ENCODE data around the gene SLC10A4.

SLC10A4 gene

DNA sequence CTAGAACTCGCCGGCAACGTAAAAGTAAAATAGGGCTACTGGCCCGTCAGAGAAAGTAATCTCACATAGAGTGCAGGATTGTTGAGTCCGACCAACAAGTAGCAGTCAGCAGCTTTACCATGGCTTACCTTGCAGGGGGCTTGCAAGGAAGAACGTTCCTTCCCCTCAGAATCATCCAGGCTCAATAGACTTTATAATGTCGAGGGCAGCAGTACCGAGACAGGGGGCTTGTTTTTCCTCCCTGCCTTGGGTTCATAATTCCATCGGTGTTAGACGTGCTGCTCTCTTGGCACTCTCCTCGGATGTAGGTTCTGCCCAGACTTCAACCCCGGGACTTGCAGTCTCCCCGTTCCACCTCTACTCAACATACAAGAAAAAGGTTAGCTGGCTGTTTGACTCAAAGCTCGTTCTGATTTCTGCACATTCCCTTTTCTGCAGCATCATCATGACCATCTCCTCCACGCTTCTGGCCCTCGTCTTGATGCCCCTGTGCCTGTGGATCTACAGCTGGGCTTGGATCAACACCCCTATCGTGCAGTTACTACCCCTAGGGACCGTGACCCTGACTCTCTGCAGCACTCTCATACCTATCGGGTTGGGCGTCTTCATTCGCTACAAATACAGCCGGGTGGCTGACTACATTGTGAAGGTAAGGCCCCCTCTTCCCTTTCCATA is 1.5 kb downstream of the SLC10A4 start:
- in situ Hi-C loops (cut with MboI; ENCODE audit: low sequenced_read_pairs), result no loop called here

DNA sequence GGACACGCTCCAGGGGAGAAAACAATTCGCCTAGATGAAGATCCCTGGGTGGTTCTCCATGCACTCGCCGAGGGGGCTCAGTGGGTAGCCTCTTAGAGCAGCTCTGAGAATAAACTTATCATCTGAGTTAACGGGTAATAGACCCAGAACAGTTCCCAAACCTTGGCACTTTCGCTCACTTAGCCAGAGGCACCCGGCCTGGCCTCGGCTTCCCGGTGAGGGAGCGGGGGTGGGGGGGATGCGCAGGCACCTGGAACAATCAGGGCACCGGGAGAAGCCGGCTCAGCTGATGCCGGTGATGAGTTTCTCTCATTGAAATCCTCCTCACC is 6.5 kb downstream of the SLC10A4 start:
- in situ Hi-C loops (cut with MboI; ENCODE audit: low sequenced_read_pairs), result no loop called here

DNA sequence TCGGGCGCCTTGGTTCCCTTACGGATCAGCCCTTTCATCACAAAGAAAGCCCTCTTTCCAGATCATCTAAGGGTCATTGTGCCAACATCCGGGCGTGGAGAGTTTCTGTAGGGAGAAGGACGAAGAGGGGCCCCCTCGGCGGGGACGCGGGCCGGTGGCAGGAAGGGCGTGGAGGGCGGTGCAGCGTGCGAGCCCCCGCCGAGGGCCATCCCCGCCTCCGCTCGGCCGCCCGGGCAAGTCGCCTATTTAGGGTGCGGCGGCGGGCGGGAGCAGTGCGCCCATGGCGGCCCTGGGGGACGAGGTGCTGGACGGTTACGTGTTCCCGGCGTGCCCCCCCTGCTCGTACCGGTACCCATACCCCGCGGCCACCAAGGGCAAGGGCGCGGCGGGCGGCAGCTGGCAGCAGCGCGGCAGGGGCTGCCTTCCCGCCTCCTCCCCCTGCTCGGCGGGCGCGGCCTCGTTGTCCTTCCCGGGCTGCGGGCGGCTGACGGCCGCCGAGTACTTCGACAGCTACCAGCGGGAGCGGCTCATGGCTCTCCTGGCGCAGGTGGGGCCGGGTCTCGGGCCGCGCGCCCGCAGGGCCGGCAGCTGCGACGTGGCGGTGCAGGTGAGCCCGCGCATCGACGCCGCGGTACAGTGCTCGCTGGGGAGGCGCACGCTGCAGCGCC is 7.0 kb downstream of the SLC10A4 start, which contains the start of gene ZAR1:
Gene ZAR1 (plus strand): TSS at position 241 of the 668 bp plus-strand sequence. CDS start 40 bp downstream, at position 281.
- in situ Hi-C loops (cut with MboI; ENCODE audit: low sequenced_read_pairs), result no loop called here

DNA sequence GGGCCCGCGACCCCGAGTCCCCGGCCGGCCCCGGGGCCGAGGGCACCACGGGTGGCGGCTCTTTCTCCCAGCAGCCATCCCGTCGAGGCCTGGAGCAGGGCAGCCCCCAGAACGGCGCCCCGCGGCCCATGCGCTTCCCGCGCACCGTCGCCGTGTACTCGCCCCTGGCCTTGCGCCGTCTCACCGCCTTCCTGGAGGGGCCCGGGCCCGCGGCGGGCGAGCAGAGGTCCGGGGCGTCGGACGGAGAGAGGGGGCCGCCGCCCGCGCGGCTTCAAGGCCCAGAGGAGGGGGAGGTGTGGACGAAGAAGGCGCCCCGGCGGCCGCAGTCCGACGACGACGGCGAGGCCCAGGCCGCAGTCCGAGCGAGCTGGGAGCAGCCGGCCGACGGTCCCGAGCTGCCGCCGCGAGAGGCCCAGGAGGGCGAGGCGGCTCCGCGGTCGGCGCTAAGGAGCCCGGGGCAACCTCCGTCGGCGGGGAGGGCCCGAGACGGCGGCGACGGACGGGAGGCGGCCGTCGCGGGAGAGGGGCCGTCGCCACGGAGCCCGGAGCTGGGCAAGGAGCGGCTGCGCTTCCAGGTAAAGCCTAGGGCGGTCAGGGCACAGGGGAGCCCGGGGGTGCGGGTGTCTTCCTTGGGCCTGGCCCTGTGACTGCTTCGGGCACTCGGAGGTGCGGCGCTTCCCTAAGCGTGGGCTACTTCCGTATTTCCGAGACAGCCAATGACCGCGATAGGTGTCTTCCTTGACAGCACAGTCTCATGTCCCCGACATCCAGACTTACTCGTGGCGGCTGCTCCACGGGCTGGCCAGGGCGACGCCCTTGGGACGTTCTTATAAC is 7.8 kb downstream of the SLC10A4 start:
- in situ Hi-C loops (cut with MboI; ENCODE audit: low sequenced_read_pairs), result no loop called here

DNA sequence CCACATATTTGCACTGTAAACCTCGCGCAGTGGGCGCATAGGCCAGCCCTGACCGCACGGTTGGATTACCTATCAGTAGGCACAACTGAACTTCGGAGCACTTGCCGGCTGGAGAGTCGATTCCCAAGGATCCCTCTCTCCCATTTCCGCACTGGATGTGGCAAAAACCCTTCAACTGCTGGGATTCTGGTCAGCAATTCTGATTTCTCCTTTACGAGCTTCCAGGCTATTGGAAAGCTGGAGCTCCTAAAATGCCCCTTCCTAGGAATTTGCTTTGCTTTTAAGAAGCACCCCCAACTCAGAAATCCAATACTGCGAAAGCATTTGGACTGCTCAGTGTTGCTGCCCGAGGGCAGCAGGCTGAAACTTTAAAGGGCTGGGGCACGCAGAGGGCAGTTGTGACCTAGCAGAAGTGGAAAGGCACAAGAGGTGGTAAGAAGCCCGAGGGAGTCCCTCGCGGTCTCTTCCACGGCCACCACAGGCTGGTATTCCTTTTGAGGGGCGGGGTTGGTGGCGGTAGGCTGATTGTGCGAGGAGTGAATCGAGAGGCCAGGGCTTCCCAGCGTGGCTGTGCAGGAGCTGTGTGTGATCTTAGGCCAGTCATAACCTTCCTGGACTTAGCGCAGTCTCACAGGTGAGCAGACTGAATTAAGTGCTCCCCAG is 8.5 kb downstream of the SLC10A4 start:
- in situ Hi-C loops (cut with MboI; ENCODE audit: low sequenced_read_pairs), result no loop called here

DNA sequence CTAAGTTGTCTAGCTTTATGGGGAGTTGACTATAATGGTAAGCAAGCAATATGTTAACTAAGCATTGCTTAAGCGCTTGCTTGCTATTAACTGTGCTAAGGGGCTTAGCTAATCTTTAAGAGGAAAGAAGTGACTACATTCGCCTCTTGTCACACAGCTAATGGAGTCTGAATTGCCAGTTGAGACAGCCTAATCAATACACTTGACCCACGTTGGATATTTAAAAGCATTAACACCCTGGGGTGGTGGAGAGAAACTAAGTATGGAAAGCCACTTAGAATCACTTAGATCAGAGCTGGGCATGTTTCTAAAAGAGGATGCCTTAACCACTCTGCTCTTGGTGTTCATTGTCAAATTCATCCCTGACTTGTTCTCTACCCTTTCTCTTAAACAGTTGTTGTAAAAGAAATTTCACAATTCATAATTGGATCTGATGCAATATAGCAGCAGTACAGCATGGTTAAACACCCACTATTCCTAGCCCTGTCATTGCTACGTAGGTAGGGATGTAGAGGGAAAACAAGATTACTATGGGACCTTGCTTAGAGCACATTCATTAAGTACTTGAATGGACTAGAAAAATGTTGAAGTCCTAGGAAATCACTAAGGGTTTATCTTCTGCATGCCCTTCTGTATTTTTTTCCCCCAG is 10.4 kb downstream of the SLC10A4 start:
- in situ Hi-C loops (cut with MboI; ENCODE audit: low sequenced_read_pairs), result no loop called here

DNA sequence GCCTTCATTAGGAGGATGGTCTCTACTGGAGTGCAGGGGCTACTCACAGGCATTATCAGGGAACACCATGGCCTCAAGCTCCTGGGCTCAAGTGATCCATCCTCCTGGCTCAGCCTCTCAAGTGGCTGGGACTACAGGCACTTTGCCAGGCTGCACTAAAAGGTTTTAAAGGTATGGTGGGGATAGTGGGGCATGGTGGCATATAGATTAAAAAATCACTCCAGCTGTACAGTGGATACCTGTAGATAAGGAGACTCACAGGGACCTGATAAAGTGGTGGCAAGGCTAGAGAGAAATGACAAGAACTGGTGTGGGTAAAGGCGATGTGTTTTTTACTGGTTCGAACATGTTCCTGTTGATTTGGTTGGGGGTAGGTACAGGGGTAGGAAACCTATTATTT is 12.8 kb downstream of the SLC10A4 start:
- in situ Hi-C loops (cut with MboI; ENCODE audit: low sequenced_read_pairs), result no loop called here

DNA sequence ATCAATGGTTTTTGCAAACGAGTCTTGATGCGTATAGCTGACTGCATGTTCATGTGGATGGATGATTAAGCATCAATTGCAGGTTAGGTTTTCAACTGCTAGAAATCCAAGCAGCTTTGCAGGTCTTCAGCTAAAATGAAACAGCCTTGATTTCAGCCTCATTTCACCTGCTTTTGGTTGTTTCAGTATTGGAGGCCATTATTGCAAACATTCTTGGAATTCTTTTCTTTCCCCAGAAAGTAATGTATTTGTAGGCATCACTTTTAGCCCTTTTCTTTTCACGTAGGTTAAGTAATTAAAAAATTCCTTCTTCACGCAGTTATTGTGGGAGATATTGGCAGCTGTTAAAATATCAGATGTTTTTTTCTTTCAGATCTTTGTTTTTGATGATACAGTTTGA is 15.8 kb downstream of the SLC10A4 start:
- in situ Hi-C loops (cut with MboI; ENCODE audit: low sequenced_read_pairs), result no loop called here

DNA sequence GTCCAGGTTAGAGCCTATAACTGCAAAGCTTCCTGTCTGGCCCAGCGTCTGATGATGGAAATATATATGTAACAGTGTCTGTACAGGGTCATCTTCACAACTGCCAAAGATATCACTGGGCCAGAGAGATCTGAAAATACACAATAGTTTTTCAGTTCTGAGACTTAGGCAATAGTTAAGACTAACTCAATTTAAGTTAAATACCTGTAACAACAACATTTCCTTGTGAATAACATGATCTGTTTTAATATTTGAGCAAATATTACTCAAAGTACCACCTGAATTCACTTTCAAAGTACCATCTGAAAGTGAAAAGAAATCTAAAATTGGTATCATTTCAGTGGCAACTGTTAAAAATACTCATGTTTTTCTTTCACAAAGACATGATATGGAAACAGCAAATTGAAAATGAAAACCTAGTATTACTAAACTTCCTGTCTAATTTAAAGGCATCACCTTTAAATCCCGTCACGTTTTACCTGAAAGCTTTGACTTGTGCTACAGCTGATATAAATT is 16.5 kb downstream of the SLC10A4 start:
- in situ Hi-C loops (cut with MboI; ENCODE audit: low sequenced_read_pairs), result no loop called here

DNA sequence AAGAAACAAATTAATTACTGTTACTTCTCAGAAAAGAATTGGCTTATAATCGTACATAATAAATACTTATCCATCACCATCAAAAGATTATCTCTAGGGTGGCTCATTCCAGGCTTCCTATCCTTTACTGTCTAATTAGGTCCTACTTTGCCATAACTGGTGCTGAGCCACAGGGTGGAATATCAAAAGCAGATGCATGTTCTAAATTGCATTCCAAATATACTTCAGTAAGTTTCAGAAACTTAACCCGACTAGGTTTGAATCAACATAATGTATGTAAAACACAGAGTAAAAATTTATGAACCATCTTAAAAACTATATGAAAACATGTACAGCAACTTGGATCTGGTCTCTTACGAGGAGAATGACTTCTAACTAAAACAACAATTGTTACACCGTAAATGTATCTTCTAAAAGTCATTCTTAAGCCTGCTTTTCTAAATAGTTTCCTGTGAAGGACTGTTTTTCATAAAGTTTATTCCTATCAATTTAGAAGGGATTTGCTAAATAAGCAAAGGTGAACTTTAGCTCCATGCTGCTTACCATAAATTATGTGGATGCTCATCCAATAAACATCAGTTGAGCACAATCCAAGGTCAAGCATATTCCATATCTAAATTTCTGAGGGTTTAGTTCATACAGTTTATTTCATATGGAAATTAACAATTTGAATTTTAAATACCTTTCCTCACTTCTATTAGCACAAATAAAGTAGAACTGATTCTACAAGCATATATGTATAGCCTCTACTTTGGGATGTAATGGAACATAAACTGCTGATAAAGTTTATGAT is 20.3 kb downstream of the SLC10A4 start:
- in situ Hi-C loops (cut with MboI; ENCODE audit: low sequenced_read_pairs), result no loop called here

DNA sequence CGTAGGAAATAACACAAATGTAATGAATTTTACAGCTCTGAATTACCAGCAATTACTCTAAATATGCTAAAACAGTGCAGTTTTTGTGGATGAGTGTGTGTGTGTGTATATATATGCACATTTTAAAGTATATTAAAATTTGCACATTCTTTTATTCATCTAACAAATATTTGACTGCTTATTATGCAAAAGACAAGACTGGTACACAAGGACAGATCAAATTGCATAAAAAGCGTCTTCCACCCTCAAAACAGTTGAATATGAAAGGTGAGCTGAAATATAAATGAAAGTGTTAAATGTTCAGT is 20.8 kb downstream of the SLC10A4 start:
- in situ Hi-C loops (cut with MboI; ENCODE audit: low sequenced_read_pairs), result no loop called here

DNA sequence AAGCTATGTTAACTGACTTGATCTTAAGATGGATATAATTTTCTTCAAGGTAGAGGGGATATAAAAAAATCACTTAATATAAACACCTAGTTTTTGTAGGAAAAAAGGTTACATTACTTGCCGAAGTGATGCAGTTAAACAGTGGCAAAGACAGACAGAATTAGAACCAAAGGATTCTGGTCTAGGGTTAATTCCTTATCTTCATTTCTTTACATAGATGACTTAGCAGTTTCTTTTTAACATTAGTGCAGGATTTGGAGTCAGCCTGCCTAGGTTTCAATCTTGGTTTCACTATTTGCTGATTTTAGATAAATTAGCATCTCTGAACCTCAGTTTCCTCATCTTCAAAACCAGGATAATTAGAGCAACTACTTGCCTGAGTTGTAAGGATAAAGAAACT is 21.2 kb downstream of the SLC10A4 start:
- in situ Hi-C loops (cut with MboI; ENCODE audit: low sequenced_read_pairs), result no loop called here

DNA sequence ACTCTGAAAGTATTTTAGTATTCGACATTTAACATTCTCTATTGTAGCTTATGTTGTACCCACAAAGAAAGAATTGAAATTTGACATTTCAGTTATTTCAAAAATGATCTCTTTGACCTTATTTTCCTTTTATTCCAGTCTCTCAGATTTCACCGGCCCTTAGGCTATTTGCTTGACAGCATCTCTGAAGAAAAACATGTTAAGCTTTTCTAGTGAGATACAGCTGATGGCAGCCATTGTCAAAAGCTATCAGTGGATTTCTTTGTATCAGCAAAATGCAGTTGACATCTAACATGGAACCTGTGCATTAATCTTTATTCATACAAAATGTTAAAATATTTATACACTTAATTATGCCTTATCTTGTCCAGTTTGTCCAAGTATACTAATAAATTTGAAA is 23.6 kb downstream of the SLC10A4 start:
- in situ Hi-C loops (cut with MboI; ENCODE audit: low sequenced_read_pairs), result no loop called here

DNA sequence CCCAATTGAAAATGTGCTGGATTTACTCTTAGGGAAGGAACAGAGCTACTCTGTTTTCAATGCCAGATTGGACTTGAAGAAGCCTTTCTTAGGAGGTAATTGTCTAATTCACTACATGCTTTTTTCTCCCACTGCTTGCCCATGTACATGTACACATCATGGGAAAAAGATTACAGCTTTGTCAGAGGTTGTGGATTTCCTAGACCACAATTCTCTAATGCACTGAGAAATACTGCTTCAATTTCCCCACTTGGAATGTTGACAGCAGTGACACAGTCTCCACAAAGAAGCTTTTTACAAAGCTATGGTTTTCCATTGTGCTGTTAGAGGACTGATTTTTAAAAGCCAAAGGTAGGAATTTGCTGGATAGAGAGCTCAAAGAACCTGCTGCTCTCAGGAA is 26.4 kb downstream of the SLC10A4 start:
- in situ Hi-C loops (cut with MboI; ENCODE audit: low sequenced_read_pairs), result no loop called here

DNA sequence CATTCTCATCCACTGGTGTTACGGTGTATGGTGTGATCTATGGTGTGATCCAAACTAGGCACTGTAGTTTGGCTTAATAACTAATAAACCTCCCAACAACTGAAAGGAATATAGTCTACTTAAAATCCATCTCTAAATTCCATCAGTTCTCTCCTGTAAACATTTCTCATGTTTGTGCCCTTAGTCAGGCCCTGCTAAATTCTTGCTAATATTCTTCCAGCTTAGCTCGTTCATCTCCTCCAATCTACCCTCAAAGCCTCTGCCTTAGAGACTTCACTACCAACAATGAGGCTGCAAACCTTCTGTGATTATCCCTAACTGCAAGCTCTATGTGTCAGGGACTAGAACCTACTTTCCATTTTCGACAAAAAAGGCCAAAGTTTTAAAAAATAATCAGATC is 35.0 kb downstream of the SLC10A4 start:
- in situ Hi-C loops (cut with MboI; ENCODE audit: low sequenced_read_pairs), result no loop called here

DNA sequence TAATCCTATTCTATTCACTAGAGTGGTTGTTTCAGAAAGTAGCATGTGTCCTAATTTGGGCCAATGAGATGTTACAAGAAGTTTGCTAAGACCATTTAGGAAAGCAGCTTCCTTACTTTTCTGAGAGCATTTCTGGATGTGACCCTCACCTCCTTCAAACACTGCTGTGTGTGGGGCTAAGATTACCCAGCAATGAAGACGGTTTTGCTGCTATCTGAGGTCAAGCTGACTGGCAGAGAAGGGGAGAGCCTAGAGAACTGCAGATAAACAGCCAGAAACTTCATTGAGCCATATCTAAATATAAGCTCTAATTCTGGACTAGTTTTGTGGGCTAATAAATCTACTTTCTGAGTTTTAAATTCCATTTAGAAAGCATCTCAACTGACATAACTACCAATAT is 43.3 kb downstream of the SLC10A4 start:
- in situ Hi-C loops (cut with MboI; ENCODE audit: low sequenced_read_pairs), result loop anchor here (25.0 kb wide), 2 partner anchors 214 to 389 kb away; partner anchors contain the start of gene TXK

DNA sequence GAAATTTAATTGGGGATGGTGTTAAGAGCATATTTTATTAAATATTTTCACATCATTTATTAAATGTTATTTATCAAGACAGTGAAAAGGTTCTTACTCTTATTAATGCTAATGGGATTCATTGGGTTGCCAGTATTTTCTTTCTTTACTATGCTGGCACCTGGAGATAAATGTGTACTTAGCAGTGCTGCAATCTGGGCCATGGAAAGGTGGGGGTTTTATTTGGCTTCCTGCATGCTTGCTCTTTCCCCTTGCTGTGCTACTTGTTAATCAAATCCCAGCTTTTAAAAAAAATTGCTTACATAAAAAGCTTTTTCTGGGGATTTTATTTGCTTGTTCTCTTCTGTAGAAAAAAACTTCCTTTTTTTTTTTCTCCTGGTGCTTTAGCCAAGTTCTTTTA is 55.2 kb downstream of the SLC10A4 start:
- in situ Hi-C loops (cut with MboI; ENCODE audit: low sequenced_read_pairs), result loop anchor here (25.0 kb wide), 2 partner anchors 226 to 401 kb away; partner anchors contain the start of gene TXK

All from HL-60/S4 (cell line).